A549 treated with CORT108297 at 1 μM for 4 hours (cell line): ENCODE measurements around the gene PGAP1. TPM values are rescaled to one million over a fixed set of nuclear protein-coding genes. Genes with fewer than 3 reads are reported as not detected.

Experiments used
- total RNA-seq: library from RNA; stranded (reverse); fragments of 200-300 nt; extraction: Qiagen RNA extraction; gene quantifications from 5 replicates; pipeline ENCODE4 v1.2.3, GENCODE V29; 2022

Gene PGAP1
- total RNA-seq: 1.8 to 2.9 TPM (median 2.7 TPM) in 5 replicates

GRCh38 chr2:196926562-196927375 lies at the start of gene PGAP1:
TSS of gene PGAP1 (minus strand) at chr2:196926707. CDS start at chr2:196926616, 91 bp downstream.

GRCh38 chr2:196809260-196809659 lies 117.2 kb downstream of the PGAP1 start, which contains the start of gene C2orf66:
TSS of gene C2orf66 (minus strand) at chr2:196809355. CDS start at chr2:196809336, 19 bp downstream.

Other genes starting within 250 kb of the PGAP1 start
- gene GTF3C3, start 127.0 kb downstream of the PGAP1 start, total RNA-seq: 18.1 to 23.7 TPM (median 19.0 TPM) in 5 replicates
- gene C2orf66, start 117.4 kb downstream of the PGAP1 start, total RNA-seq: 0.06 to 0.13 TPM (median 0.07 TPM) in 3 of 5 replicates, not detected in the others